Central memory CD8-positive, alpha-beta T cell (primary cell): Measurements from ENCODE around the gene BICDL2.
A peak's percentile ranks its signal among the peaks of the same experiment; 100 is the strongest.

Experiments used
- ATAC-seq: fragments of 150-1000 bp; cut with Tn5 transposase; replicated peaks from 2 replicates; pipeline ENCODE4 v1.10.0; 2022; ENCODE audit warnings: mild to moderate bottlenecking, moderate FRiP score, moderate number of reproducible peaks; ENCODE audit not compliant: poor library complexity, severe bottlenecking; ENCODE audit errors: extremely low read depth
- DNase-seq, 2 donors: peaks; one replicate each; pipeline ENCODE4 v3.0.0; 2021; ENCODE audit warnings: low spot score in 2 of 2
- H3K27ac Mint-ChIP-seq: one replicate; pipeline ENCODE4 v1.8.0; 2022; ENCODE audit warnings: low read depth, mild to moderate bottlenecking, moderate library complexity, mixed read lengths
- H3K27me3 Mint-ChIP-seq: one replicate; pipeline ENCODE4 v1.8.0; 2022; ENCODE audit warnings: mixed read lengths
- H3K36me3 Mint-ChIP-seq: one replicate; pipeline ENCODE4 v1.8.0; 2022; ENCODE audit warnings: mild to moderate bottlenecking, moderate library complexity, mixed read lengths; ENCODE audit not compliant: insufficient read depth
- H3K4me1 Mint-ChIP-seq: one replicate; pipeline ENCODE4 v1.8.0; 2022; ENCODE audit warnings: mixed read lengths
- H3K4me3 Mint-ChIP-seq: one replicate; pipeline ENCODE4 v1.8.0; 2022; ENCODE audit warnings: mild to moderate bottlenecking, moderate library complexity, mixed read lengths
- H3K9me3 Mint-ChIP-seq: one replicate; pipeline ENCODE4 v1.8.0; 2022; ENCODE audit warnings: mixed read lengths

Gene BICDL2

GRCh38 chr16:3015865-3016521, 20.8 kb downstream of the BICDL2 start:
- H3K4me3 Mint-ChIP-seq: no peak overlapping the region

GRCh38 chr16:3014971-3015370, 21.8 kb downstream of the BICDL2 start:
- Mint-ChIP-seq H3K36me3 (peaks cover 2% of the 10 kb centered on the region), H3K9me3 (no peaks in the 10 kb centered on the region), H3K27ac (no peak overlapping the region), H3K27me3 (peaks cover 8% of the 10 kb centered on the region), H3K4me1 (peaks cover 3% of the 10 kb centered on the region), H3K4me3 (no peak overlapping the region)
- DNase-seq: no peak
- ATAC-seq: no peak

More at GRCh38 chr16:3015865-3016521, 20.8 kb downstream of the BICDL2 start:
- ATAC-seq: no peak
- peaks cover 8% of the 10 kb centered on the region for H3K27me3 Mint-ChIP-seq
- no peak overlapping the region for H3K27ac Mint-ChIP-seq
- no peak for DNase-seq
- peaks cover 3% of the 10 kb centered on the region for H3K36me3 Mint-ChIP-seq
- H3K9me3 Mint-ChIP-seq: no peaks in the 10 kb centered on the region
- peaks cover 10% of the 10 kb centered on the region for H3K4me1 Mint-ChIP-seq

- ATAC-seq: no peak
- H3K27ac Mint-ChIP-seq: no peak overlapping the region
- H3K9me3 Mint-ChIP-seq: no peaks in the 10 kb centered on the region
- H3K36me3 Mint-ChIP-seq: no peaks in the 10 kb centered on the region
- no peak for DNase-seq
- no peak overlapping the region for H3K4me3 Mint-ChIP-seq
- H3K4me1 Mint-ChIP-seq: no peaks in the 10 kb centered on the region
- H3K27me3 Mint-ChIP-seq: peaks cover 8% of the 10 kb centered on the region
Observed at GRCh38 chr16:3013998-3014690, 22.6 kb downstream of the BICDL2 start.

GRCh38 chr16:3013491-3013951, 23.2 kb downstream of the BICDL2 start:
- Mint-ChIP-seq H3K9me3 (no peaks in the 10 kb centered on the region), H3K27me3 (peaks cover 8% of the 10 kb centered on the region), H3K4me1 (peaks cover 2% of the 10 kb centered on the region), H3K27ac (no peak overlapping the region), H3K36me3 (no peaks in the 10 kb centered on the region), H3K4me3 (no peak overlapping the region)
- ATAC-seq (no peak), DNase-seq (no peak)

GRCh38 chr16:3012828-3013420, 23.8 kb downstream of the BICDL2 start, which contains the start of gene CLDN9:
Gene CLDN9 (plus strand): TSS chr16:3012923. CDS start chr16:3013363, 440 bp downstream.
- Mint-ChIP-seq H3K4me1 (peaks cover 8% of the 10 kb centered on the region), H3K9me3 (no peaks in the 10 kb centered on the region), H3K27ac (no peak within 1 kb of the TSS), H3K36me3 (no peaks in the 10 kb centered on the region), H3K27me3 (peaks cover 8% of the 10 kb centered on the region), H3K4me3 (no peak within 1 kb of the TSS)
- ATAC-seq: no peak
- DNase-seq: no peak

- Mint-ChIP-seq H3K27ac (no peak overlapping the region), H3K27me3 (peaks cover 11% of the 10 kb centered on the region), H3K4me3 (no peak overlapping the region), H3K36me3 (no peaks in the 10 kb centered on the region), H3K4me1 (peaks cover 15% of the 10 kb centered on the region), H3K9me3 (no peaks in the 10 kb centered on the region)
- ATAC-seq (no peak), DNase-seq (no peak)
Observed at GRCh38 chr16:3012246-3012645, 24.5 kb downstream of the BICDL2 start.

GRCh38 chr16:3010510-3010909, 26.2 kb downstream of the BICDL2 start:
- Mint-ChIP-seq H3K4me1 (peaks cover 20% of the 10 kb centered on the region), H3K4me3 (no peak overlapping the region), H3K27ac (no peak overlapping the region), H3K36me3 (no peaks in the 10 kb centered on the region), H3K9me3 (no peaks in the 10 kb centered on the region), H3K27me3 (peaks cover 20% of the 10 kb centered on the region)
- no peak for DNase-seq
- ATAC-seq: no peak

GRCh38 chr16:3009568-3010390, 27.0 kb downstream of the BICDL2 start:
- Mint-ChIP-seq H3K4me3 (no peak overlapping the region), H3K4me1 (peaks cover 20% of the 10 kb centered on the region), H3K27ac (no peak overlapping the region), H3K36me3 (peaks cover 2% of the 10 kb centered on the region), H3K9me3 (no peaks in the 10 kb centered on the region), H3K27me3 (peaks cover 20% of the 10 kb centered on the region)
- no peak for DNase-seq
- ATAC-seq: no peak

- Mint-ChIP-seq H3K27ac (no peak overlapping the region), H3K4me3 (peak overlapping the region; percentile 51), H3K4me1 (peaks cover 20% of the 10 kb centered on the region), H3K27me3 (peaks cover 11% of the 10 kb centered on the region), H3K9me3 (no peaks in the 10 kb centered on the region), H3K36me3 (peaks cover 3% of the 10 kb centered on the region)
- DNase-seq: no peak
- ATAC-seq: no peak
Observed at GRCh38 chr16:3008690-3009037, 28.1 kb downstream of the BICDL2 start.

- peaks cover 20% of the 10 kb centered on the region for H3K4me1 Mint-ChIP-seq
- H3K4me3 Mint-ChIP-seq: peak overlapping the region; percentile 51
- peaks cover 3% of the 10 kb centered on the region for H3K36me3 Mint-ChIP-seq
- H3K27ac Mint-ChIP-seq: no peak overlapping the region
- ATAC-seq (no peak), DNase-seq (no peak)
- H3K9me3 Mint-ChIP-seq: no peaks in the 10 kb centered on the region
- peaks cover 11% of the 10 kb centered on the region for H3K27me3 Mint-ChIP-seq
Observed at GRCh38 chr16:3007957-3008689, 28.6 kb downstream of the BICDL2 start.

- ATAC-seq (no peak), DNase-seq (no peak)
- peaks cover 20% of the 10 kb centered on the region for H3K4me1 Mint-ChIP-seq
- H3K36me3 Mint-ChIP-seq: peaks cover 3% of the 10 kb centered on the region
- no peaks in the 10 kb centered on the region for H3K9me3 Mint-ChIP-seq
- peak overlapping the region; percentile 11 for H3K4me3 Mint-ChIP-seq
- H3K27ac Mint-ChIP-seq: no peak overlapping the region
- H3K27me3 Mint-ChIP-seq: peaks cover 11% of the 10 kb centered on the region
Observed at GRCh38 chr16:3007059-3007956, 29.4 kb downstream of the BICDL2 start.
